Lower lobe of right lung (tissue), 2 donors: ENCODE data around the gene FAN1. TPM values are rescaled to one million over a fixed set of nuclear protein-coding genes. Genes with fewer than 3 reads are reported as not detected.

Experiments
- ATAC-seq, 2 donors: fragments of 200-7000 bp; cut with Tn5 transposase; one replicate each; pipeline ENCODE4 v1.9.1; 2020 to 2022; ENCODE audit warnings: mild to moderate bottlenecking in 2 of 2, moderate library complexity in 2 of 2
- DNase-seq: peaks from one replicate; pipeline ENCODE4 v3.0.0-alpha.2; 2020
- H3K27ac ChIP-seq: fragments of 200-600 bp; one replicate; pipeline ENCODE4 v1.8.0; 2022
- H3K27me3 ChIP-seq: fragments of 200-600 bp; one replicate; pipeline ENCODE4 v1.8.0; 2022; ENCODE audit warnings: low read depth
- H3K36me3 ChIP-seq: fragments of 200-600 bp; one replicate; pipeline ENCODE4 v1.8.0; 2022; ENCODE audit warnings: mild to moderate bottlenecking
- H3K4me1 ChIP-seq: fragments of 200-600 bp; one replicate; pipeline ENCODE4 v1.8.0; 2022
- H3K4me3 ChIP-seq: fragments of 200-600 bp; one replicate; pipeline ENCODE4 v1.8.0; 2022; ENCODE audit warnings: mild to moderate bottlenecking
- H3K9me3 ChIP-seq: fragments of 200-600 bp; one replicate; pipeline ENCODE4 v1.8.0; 2022
- intact Hi-C: fragments of 100-400 bp; cut with DNase I; formaldehyde crosslinking; loops from one replicate; pipeline ENCODE4 v1.11.0; 2022
- total RNA-seq: library from RNA; stranded (reverse); fragmentation: NEBNext Ultra II Directional; extraction: Animal tissue kit (Norgen Biotek cat#: 25700); gene quantifications from one replicate; pipeline ENCODE4 v1.2.1, GENCODE V29; 2021
- TF ChIP-seq, protein P1 (sequence below): fragments of 200-600 bp; IDR thresholded peaks from one replicate; pipeline ENCODE4 v1.8.0; 2022; ENCODE audit warnings: antibody characterized with exemption, mild to moderate bottlenecking
- donor health status: DM: no; HTN: yes; CAD: no; lungs with severe emphysema.

Gene FAN1
- total RNA-seq, 1 donor from 2014 or later = 20.9 TPM

DNA sequence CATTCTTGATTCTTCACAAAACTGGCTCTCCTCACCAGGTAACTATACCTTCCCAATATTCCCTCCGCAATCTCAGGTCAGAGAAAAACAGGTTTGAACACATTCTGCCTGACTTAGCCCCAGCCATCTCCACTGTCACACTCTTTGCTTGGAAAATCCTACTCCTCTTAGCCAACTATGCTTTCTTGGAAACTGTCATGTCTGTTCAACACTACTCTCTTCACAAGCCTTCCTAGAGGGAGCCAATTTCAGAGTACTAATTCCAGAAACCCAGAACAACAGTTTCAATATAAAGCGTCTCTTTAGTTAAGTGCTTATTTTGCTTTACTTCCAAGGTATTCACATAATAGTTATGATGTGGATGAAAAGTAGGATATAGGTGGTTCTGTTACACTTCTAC is 66.0 kb downstream of the FAN1 start:
- DNase-seq (no peak), ATAC-seq (no peak)
- Histone ChIP-seq H3K27me3 (no peaks in the 10 kb centered on the region), H3K4me3 (no peak overlapping the region), H3K36me3 (peaks cover 78% of the 10 kb centered on the region), H3K27ac (no peak overlapping the region), H3K4me1 (no peaks in the 10 kb centered on the region), H3K9me3 (no peaks in the 10 kb centered on the region)
- intact Hi-C loops = no loop called here
- TF ChIP-seq, protein P1, sequence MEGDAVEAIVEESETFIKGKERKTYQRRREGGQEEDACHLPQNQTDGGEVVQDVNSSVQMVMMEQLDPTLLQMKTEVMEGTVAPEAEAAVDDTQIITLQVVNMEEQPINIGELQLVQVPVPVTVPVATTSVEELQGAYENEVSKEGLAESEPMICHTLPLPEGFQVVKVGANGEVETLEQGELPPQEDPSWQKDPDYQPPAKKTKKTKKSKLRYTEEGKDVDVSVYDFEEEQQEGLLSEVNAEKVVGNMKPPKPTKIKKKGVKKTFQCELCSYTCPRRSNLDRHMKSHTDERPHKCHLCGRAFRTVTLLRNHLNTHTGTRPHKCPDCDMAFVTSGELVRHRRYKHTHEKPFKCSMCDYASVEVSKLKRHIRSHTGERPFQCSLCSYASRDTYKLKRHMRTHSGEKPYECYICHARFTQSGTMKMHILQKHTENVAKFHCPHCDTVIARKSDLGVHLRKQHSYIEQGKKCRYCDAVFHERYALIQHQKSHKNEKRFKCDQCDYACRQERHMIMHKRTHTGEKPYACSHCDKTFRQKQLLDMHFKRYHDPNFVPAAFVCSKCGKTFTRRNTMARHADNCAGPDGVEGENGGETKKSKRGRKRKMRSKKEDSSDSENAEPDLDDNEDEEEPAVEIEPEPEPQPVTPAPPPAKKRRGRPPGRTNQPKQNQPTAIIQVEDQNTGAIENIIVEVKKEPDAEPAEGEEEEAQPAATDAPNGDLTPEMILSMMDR = no peak

DNA sequence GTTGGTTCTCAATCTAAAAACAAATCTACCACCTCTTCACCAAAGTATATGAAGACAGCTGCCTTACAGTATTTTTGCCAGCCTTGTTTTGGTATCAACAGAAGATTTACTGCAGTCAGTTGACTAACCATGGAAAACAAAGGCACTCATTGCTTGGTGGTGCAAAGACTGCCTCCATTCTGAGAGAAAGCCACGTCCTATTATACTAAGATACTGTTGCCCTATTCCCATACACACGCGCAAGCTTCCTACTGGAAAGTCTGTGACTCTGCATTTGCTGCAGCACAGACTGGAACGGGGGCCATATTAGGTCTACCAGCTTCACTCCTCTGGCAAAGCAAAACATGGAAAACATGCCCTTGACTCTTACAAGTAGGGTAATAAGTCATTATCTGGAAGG is 69.7 kb downstream of the FAN1 start:
- intact Hi-C loops = no loop called here
- H3K4me1 ChIP-seq = peaks cover 15% of the 10 kb centered on the region
- peaks cover 71% of the 10 kb centered on the region for H3K36me3 ChIP-seq
- no peak for DNase-seq
- no peak for ATAC-seq
- no peak overlapping the region for H3K27ac ChIP-seq
- H3K9me3 ChIP-seq = no peaks in the 10 kb centered on the region
- TF ChIP-seq, protein P1 = no peak
- H3K4me3 ChIP-seq = no peak overlapping the region
- no peaks in the 10 kb centered on the region for H3K27me3 ChIP-seq

DNA sequence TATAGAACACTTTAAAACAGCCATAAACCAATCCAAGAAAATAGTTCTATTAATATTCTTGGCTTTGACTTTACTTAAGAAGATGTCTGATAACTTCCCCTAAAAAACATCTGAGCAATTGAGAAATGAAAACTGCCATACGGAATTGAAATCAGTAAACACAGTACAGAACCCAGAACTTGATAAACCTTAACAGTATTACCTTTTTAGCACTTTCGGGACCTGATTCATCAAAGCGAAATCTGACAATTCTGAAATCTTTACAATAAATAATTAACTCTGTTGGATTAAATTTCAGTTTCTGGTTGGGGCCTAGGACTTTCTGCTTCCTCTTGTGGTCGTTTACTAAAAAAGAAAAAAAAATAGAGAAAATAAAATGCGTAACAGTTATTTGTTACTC is 70.4 kb downstream of the FAN1 start:
- TF ChIP-seq, protein P1 = no peak
- H3K36me3 ChIP-seq = peaks cover 71% of the 10 kb centered on the region
- peaks cover 15% of the 10 kb centered on the region for H3K4me1 ChIP-seq
- no peak for ATAC-seq
- no peak overlapping the region for H3K4me3 ChIP-seq
- intact Hi-C loops = no loop called here
- H3K27ac ChIP-seq = no peak overlapping the region
- H3K9me3 ChIP-seq = no peaks in the 10 kb centered on the region
- no peaks in the 10 kb centered on the region for H3K27me3 ChIP-seq
- no peak for DNase-seq

DNA sequence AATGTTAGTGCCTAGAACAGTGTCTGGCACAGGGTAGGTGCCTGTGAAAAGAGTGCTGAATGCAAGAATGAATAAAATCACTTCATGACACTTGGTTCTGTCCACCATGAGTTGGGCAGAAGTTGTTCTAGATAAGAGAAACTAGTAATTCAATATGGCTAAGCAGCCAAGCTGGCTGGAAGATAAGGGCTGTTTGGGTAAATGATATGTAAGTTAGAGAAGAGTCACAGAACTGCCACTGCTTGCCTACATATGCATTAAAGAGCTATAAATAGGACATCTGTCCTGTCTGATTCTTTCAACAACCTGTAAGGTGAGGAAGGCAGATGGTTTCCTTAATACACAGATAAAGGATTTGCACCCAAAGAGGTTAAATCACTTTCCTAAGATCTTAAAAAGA is 74.6 kb downstream of the FAN1 start:
- H3K27me3 ChIP-seq = no peaks in the 10 kb centered on the region
- peaks cover 30% of the 10 kb centered on the region for H3K4me1 ChIP-seq
- intact Hi-C loops = no loop called here
- TF ChIP-seq, protein P1 = no peak
- peaks cover 57% of the 10 kb centered on the region for H3K36me3 ChIP-seq
- no peak overlapping the region for H3K27ac ChIP-seq
- ATAC-seq (no peak), DNase-seq (no peak)
- H3K4me3 ChIP-seq = no peak overlapping the region
- H3K9me3 ChIP-seq = no peaks in the 10 kb centered on the region

DNA sequence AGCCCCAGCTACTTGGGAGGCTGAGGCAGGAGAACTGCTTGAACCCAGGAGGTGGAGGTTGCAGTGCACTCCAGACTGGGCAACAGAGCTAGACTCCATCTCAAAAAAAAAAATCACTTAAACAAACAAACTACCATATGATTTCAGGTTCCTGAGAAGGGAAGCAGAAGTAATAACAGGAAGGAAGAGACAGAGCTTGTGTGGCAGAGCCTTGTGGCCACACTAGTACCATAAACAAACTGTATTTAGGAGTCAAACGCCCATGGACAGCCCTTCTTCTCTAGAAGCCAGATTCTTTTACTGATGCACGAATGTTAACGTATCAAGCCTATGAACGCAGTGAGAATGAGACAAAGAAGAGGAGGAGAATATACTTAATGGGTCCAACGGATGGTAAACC is 75.7 kb downstream of the FAN1 start:
- peaks cover 41% of the 10 kb centered on the region for H3K4me1 ChIP-seq
- H3K9me3 ChIP-seq = no peaks in the 10 kb centered on the region
- intact Hi-C loops = no loop called here
- no peak overlapping the region for H3K27ac ChIP-seq
- H3K4me3 ChIP-seq = no peak overlapping the region
- DNase-seq (no peak), ATAC-seq (peak in 1 of 2 donors; percentile 59)
- no peaks in the 10 kb centered on the region for H3K27me3 ChIP-seq
- TF ChIP-seq, protein P1 = no peak
- peaks cover 46% of the 10 kb centered on the region for H3K36me3 ChIP-seq

DNA sequence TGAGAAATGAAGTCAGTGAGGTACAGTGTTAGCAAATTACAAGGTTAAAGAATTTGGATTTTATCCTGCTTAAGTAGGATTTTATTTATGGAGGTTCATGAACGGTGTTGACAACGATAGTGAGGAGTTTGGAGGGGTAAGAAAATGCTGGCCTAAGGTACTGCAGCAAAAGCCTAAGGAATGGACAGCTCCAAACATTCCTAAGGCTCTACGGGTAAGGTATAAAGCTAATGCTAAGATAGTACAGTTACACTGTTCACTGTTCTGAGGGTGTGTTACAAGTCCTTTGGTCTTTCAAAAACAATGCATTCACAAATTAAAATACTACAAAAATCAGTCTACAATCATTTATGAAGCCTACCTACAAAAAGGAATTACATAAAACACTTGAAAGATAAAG is 80.4 kb downstream of the FAN1 start:
- H3K4me3 ChIP-seq = peak overlapping the region; percentile 10
- H3K27me3 ChIP-seq = no peaks in the 10 kb centered on the region
- TF ChIP-seq, protein P1 = no peak
- ATAC-seq (peak in 1 of 2 donors; percentile 55), DNase-seq (no peak)
- intact Hi-C loops = no loop called here
- peaks cover 43% of the 10 kb centered on the region for H3K36me3 ChIP-seq
- peak overlapping the region; percentile 37 for H3K27ac ChIP-seq
- peaks cover 65% of the 10 kb centered on the region for H3K4me1 ChIP-seq
- no peaks in the 10 kb centered on the region for H3K9me3 ChIP-seq
